ENCODE data around the gene TIMP3. TPM values are rescaled to one million over a fixed set of nuclear protein-coding genes. Genes with fewer than 3 reads are reported as not detected.

Gene TIMP3
- total RNA-seq (100 to 1,000 TPM; 171 to 689 (median 516) TPM), polyA plus RNA-seq (100 to 1,000 TPM in 1 of 3 donors, 10 to 100 TPM in 2; 19.7 to 104 (median 48.1) TPM)
- long read RNA-seq, donor 1, full-length matches to known transcripts, result 57 of 89 reads
- long read RNA-seq, donor 1, partial matches to known transcripts, result 32 of 89 reads
- long read RNA-seq, donor 1, other reads (novel, unspliced or antisense), result 0 of 89 reads
- long read RNA-seq, donor 2, full-length matches to known transcripts, result 49 of 49 reads
- long read RNA-seq, donor 2, partial matches to known transcripts, result 0 of 49 reads
- long read RNA-seq, donor 2, other reads (novel, unspliced or antisense), result 0 of 49 reads

DNA sequence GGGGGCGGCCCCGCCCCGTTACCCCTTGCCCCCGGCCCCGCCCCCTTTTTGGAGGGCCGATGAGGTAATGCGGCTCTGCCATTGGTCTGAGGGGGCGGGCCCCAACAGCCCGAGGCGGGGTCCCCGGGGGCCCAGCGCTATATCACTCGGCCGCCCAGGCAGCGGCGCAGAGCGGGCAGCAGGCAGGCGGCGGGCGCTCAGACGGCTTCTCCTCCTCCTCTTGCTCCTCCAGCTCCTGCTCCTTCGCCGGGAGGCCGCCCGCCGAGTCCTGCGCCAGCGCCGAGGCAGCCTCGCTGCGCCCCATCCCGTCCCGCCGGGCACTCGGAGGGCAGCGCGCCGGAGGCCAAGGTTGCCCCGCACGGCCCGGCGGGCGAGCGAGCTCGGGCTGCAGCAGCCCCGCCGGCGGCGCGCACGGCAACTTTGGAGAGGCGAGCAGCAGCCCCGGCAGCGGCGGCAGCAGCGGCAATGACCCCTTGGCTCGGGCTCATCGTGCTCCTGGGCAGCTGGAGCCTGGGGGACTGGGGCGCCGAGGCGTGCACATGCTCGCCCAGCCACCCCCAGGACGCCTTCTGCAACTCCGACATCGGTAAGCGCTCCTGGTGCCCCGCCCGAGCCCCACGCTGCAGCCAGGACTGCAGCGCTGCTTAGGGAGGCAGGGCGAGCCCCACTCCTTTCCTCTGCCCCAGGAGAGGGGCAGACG, at the start of gene TIMP3:
TSS of gene TIMP3 (plus strand) at position 169 of the 700 bp plus-strand sequence. CDS start at position 466, 297 bp downstream.
- Histone ChIP-seq H3K4me1 (peaks cover 0 to 45% (median 17%) of the 10 kb centered on the region in 6 donors), H3K27ac (peak within 1 kb of the TSS; percentile 27 to 90 (median 82)), H3K36me3 (no peaks in the 10 kb centered on the region), H3K27me3 (replicated peaks in 1 of 7) (peaks cover 0 to 77% (median 13%) of the 10 kb centered on the region in 7 donors), H3K9me3 (no peaks in the 10 kb centered on the region), H3K4me3 (peak within 1 kb of the TSS; percentile 52 to 92 (median 67))
- intact Hi-C loops (cut with DNase I; ENCODE audit: low total_unique reads), result loop anchor here (10.0 kb wide), 1 partner anchor 193 kb away; no protein-coding TSS in a partner anchor
- TF ChIP-seq POLR2AphosphoS5 (IDR thresholded peaks at IDR 0.05) (peak; percentile 96 to 98 (median 98)), POLR2A (IDR thresholded peaks at IDR 0.05) (peak; percentile 44 to 97 (median 72))
- TF ChIP-seq, protein P1, sequence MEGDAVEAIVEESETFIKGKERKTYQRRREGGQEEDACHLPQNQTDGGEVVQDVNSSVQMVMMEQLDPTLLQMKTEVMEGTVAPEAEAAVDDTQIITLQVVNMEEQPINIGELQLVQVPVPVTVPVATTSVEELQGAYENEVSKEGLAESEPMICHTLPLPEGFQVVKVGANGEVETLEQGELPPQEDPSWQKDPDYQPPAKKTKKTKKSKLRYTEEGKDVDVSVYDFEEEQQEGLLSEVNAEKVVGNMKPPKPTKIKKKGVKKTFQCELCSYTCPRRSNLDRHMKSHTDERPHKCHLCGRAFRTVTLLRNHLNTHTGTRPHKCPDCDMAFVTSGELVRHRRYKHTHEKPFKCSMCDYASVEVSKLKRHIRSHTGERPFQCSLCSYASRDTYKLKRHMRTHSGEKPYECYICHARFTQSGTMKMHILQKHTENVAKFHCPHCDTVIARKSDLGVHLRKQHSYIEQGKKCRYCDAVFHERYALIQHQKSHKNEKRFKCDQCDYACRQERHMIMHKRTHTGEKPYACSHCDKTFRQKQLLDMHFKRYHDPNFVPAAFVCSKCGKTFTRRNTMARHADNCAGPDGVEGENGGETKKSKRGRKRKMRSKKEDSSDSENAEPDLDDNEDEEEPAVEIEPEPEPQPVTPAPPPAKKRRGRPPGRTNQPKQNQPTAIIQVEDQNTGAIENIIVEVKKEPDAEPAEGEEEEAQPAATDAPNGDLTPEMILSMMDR (IDR thresholded peaks at IDR 0.05 in 8 of 11, conservative IDR thresholded peaks at IDR 0.05 in 3 of 11), result peak in 1 of 11 experiments; percentile 7
- peak; percentile 86 for DNase-seq
- WGBS, 5 donors, result 0 to 2% (median 1%) methylated on average over 7 to 72 of the region's 72 CpGs

- no peaks in the 10 kb centered on the region for H3K36me3 ChIP-seq
- H3K27me3 ChIP-seq (replicated peaks in 1 of 7), result no peaks in the 10 kb centered on the region
- H3K27ac ChIP-seq, result no peak overlapping the region
- WGBS, 5 donors, result 72 to 82% (median 77%) methylated on average over 9 of the region's 9 CpGs
- H3K9me3 ChIP-seq, result no peaks in the 10 kb centered on the region
- TF ChIP-seq, protein P1 (IDR thresholded peaks at IDR 0.05 in 8 of 11, conservative IDR thresholded peaks at IDR 0.05 in 3 of 11), result no peak
- H3K4me1 ChIP-seq, result peaks cover 0 to 9% (median 0%) of the 10 kb centered on the region in 6 donors
- H3K4me3 ChIP-seq, result no peak overlapping the region
- no peak for DNase-seq
- intact Hi-C loops (cut with DNase I; ENCODE audit: low total_unique reads), result no loop called here
Observed at GRCh38 chr22:32752326-32752725, 49.2 kb upstream of the TIMP3 start.

- no peaks in the 10 kb centered on the region for H3K36me3 ChIP-seq
- no peaks in the 10 kb centered on the region for H3K27me3 ChIP-seq (replicated peaks in 1 of 7)
- H3K4me1 ChIP-seq, result peaks cover 0 to 9% (median 0%) of the 10 kb centered on the region in 6 donors
- no peak for DNase-seq
- WGBS, 5 donors, result 48 to 73% (median 61%) methylated on average over 9 to 11 of the region's 11 CpGs
- H3K27ac ChIP-seq, result no peak overlapping the region
- no peak for TF ChIP-seq POLR2A (IDR thresholded peaks at IDR 0.05)
- no peak for TF ChIP-seq POLR2AphosphoS5 (IDR thresholded peaks at IDR 0.05)
- TF ChIP-seq, protein P1 (IDR thresholded peaks at IDR 0.05 in 8 of 11, conservative IDR thresholded peaks at IDR 0.05 in 3 of 11), result no peak
- H3K9me3 ChIP-seq, result no peaks in the 10 kb centered on the region
- H3K4me3 ChIP-seq, result no peak overlapping the region
- intact Hi-C loops (cut with DNase I; ENCODE audit: low total_unique reads), result no loop called here
Observed at GRCh38 chr22:32752816-32753520, 48.5 kb upstream of the TIMP3 start.

Measured in spleen (tissue), 13 donors.